ENCODE data around the gene EDA.

The EDA gene

GRCh38 chrX:70066646-70067045, 450.7 kb downstream of the EDA start:
- TF ChIP-seq FOXM1 (IDR thresholded peaks at IDR 0.05; ENCODE audit: borderline replicate concordance, low read depth) (no peak), ZBTB7A (IDR thresholded peaks at IDR 0.05; ENCODE audit: low read depth) (no peak), USF1 (IDR thresholded peaks at IDR 0.05) (no peak), NFIC (IDR thresholded peaks at IDR 0.05) (no peak), CREB1 (IDR thresholded peaks at IDR 0.05; ENCODE audit: low read depth) (no peak), TEAD4 (IDR thresholded peaks at IDR 0.05) (no peak), REST (IDR thresholded peaks at IDR 0.05; ENCODE audit: low read depth) (no peak), MAX (IDR thresholded peaks at IDR 0.05) (no peak), EP300 (IDR thresholded peaks at IDR 0.05; ENCODE audit: borderline replicate concordance) (no peak), RAD21 (IDR thresholded peaks at IDR 0.05; ENCODE audit: low read depth) (no peak), YY1 (IDR thresholded peaks at IDR 0.05; ENCODE audit: low read depth) (no peak)

GRCh38 chrX:70079297-70079696, 463.4 kb downstream of the EDA start:
- TF ChIP-seq EGR1 (IDR thresholded peaks at IDR 0.05) (no peak), TAF1 (IDR thresholded peaks at IDR 0.05; ENCODE audit: low read depth) (no peak), MAX (IDR thresholded peaks at IDR 0.05) (no peak), TEAD4 (IDR thresholded peaks at IDR 0.05) (no peak), NFIC (IDR thresholded peaks at IDR 0.05) (no peak), REST (IDR thresholded peaks at IDR 0.05; ENCODE audit: low read depth) (no peak), FOXM1 (IDR thresholded peaks at IDR 0.05; ENCODE audit: borderline replicate concordance, low read depth) (no peak), EP300 (IDR thresholded peaks at IDR 0.05; ENCODE audit: borderline replicate concordance) (no peak), TCF12 (IDR thresholded peaks at IDR 0.05; ENCODE audit: low read depth) (no peak), RAD21 (IDR thresholded peaks at IDR 0.05; ENCODE audit: low read depth) (no peak), CEBPB (IDR thresholded peaks at IDR 0.05) (no peak), CREB1 (IDR thresholded peaks at IDR 0.05; ENCODE audit: low read depth) (no peak), USF1 (IDR thresholded peaks at IDR 0.05) (no peak), YY1 (IDR thresholded peaks at IDR 0.05; ENCODE audit: low read depth) (no peak), ZBTB7A (IDR thresholded peaks at IDR 0.05; ENCODE audit: low read depth) (no peak)

GRCh38 chrX:70079870-70080269, 464.0 kb downstream of the EDA start:
- no peak for TF ChIP-seq YY1 (IDR thresholded peaks at IDR 0.05; ENCODE audit: low read depth)

- TF ChIP-seq TEAD4 (IDR thresholded peaks at IDR 0.05) (no peak), FOXM1 (IDR thresholded peaks at IDR 0.05; ENCODE audit: borderline replicate concordance, low read depth) (no peak), USF1 (IDR thresholded peaks at IDR 0.05) (no peak), RAD21 (IDR thresholded peaks at IDR 0.05; ENCODE audit: low read depth) (no peak), CEBPB (IDR thresholded peaks at IDR 0.05) (no peak), EP300 (IDR thresholded peaks at IDR 0.05; ENCODE audit: borderline replicate concordance) (no peak), TCF12 (IDR thresholded peaks at IDR 0.05; ENCODE audit: low read depth) (no peak), YY1 (IDR thresholded peaks at IDR 0.05; ENCODE audit: low read depth) (no peak)
Measured at GRCh38 chrX:70082723-70083122, 466.8 kb downstream of the EDA start.

GRCh38 chrX:70084592-70085240, 468.8 kb downstream of the EDA start:
- no peak for TF ChIP-seq EP300 (IDR thresholded peaks at IDR 0.05; ENCODE audit: borderline replicate concordance)
- no peak for TF ChIP-seq REST (IDR thresholded peaks at IDR 0.05; ENCODE audit: low read depth)
- no peak for TF ChIP-seq TAF1 (IDR thresholded peaks at IDR 0.05; ENCODE audit: low read depth)
- no peak for TF ChIP-seq TCF12 (IDR thresholded peaks at IDR 0.05; ENCODE audit: low read depth)
- no peak for TF ChIP-seq ZBTB7A (IDR thresholded peaks at IDR 0.05; ENCODE audit: low read depth)
- no peak for TF ChIP-seq USF1 (IDR thresholded peaks at IDR 0.05)
- TF ChIP-seq CEBPB (IDR thresholded peaks at IDR 0.05), result no peak
- no peak for TF ChIP-seq NFIC (IDR thresholded peaks at IDR 0.05)
- TF ChIP-seq RAD21 (IDR thresholded peaks at IDR 0.05; ENCODE audit: low read depth), result no peak
- no peak for TF ChIP-seq EGR1 (IDR thresholded peaks at IDR 0.05)
- no peak for TF ChIP-seq MAX (IDR thresholded peaks at IDR 0.05)
- TF ChIP-seq TEAD4 (IDR thresholded peaks at IDR 0.05), result no peak
- TF ChIP-seq YY1 (IDR thresholded peaks at IDR 0.05; ENCODE audit: low read depth), result no peak
- TF ChIP-seq CREB1 (IDR thresholded peaks at IDR 0.05; ENCODE audit: low read depth), result no peak
- no peak for TF ChIP-seq FOXM1 (IDR thresholded peaks at IDR 0.05; ENCODE audit: borderline replicate concordance, low read depth)
